ENCODE measurements around the gene GABRD. TPM values are rescaled to one million over a fixed set of nuclear protein-coding genes. Genes with fewer than 3 reads are reported as not detected.

The GABRD gene
- total RNA-seq, 2 donors from 2014 or later, result not detected

DNA sequence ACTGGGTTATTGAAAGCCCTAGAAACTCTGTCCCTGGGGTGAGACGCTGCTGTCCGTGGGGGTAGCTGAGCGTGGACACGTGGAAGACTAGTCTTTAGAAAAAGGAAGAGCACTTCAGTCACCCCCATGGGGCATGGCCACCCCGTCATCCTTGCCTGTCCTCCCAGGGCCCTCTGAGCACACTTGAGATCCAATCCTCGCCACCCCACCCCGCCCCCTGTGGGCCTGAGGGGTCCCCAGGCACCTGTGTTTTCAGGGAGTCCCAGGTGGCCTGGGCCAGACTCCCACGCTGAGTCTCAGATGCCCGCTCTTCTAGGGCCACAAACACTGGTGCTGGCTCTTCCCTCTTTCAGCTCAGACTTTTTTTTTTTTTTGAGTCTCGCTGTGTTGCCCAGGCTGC, 33.6 kb downstream of the GABRD start:
- peaks cover 0 to 23% of the 10 kb centered on the region in 2 donors for H3K4me1 ChIP-seq
- no peak overlapping the region for H3K4me3 ChIP-seq
- no peaks in the 10 kb centered on the region for H3K9me3 ChIP-seq
- H3K36me3 ChIP-seq, result no peaks in the 10 kb centered on the region
- no peaks in the 10 kb centered on the region for H3K27me3 ChIP-seq
- H3K27ac ChIP-seq, result no peak overlapping the region
- TF ChIP-seq, protein P1, sequence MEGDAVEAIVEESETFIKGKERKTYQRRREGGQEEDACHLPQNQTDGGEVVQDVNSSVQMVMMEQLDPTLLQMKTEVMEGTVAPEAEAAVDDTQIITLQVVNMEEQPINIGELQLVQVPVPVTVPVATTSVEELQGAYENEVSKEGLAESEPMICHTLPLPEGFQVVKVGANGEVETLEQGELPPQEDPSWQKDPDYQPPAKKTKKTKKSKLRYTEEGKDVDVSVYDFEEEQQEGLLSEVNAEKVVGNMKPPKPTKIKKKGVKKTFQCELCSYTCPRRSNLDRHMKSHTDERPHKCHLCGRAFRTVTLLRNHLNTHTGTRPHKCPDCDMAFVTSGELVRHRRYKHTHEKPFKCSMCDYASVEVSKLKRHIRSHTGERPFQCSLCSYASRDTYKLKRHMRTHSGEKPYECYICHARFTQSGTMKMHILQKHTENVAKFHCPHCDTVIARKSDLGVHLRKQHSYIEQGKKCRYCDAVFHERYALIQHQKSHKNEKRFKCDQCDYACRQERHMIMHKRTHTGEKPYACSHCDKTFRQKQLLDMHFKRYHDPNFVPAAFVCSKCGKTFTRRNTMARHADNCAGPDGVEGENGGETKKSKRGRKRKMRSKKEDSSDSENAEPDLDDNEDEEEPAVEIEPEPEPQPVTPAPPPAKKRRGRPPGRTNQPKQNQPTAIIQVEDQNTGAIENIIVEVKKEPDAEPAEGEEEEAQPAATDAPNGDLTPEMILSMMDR (IDR thresholded peaks at IDR 0.05), result no peak
- no peak for DNase-seq (ENCODE audit: low spot score)

DNA sequence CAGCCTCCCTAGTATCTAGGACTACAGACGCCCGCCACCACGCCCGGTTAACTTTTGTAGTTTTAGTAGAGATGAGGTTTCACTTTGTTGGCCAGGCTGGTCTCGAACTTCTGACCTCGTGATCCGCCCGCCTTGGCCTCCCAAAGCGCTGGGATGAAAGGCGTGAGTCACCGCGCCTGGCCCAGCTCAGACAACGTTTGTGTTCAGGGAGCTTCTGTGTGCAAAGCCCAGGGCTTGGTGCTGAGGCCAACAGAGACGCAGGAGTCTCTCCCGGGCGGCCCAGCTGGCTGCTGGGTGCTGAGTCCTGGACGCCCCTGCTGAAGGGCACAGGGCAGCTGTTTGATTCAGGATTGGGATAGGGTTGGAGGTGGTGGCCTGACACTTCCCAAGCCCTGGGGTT, 34.1 kb downstream of the GABRD start:
- no peaks in the 10 kb centered on the region for H3K27me3 ChIP-seq
- TF ChIP-seq, protein P1 (IDR thresholded peaks at IDR 0.05), result no peak
- no peak for DNase-seq (ENCODE audit: low spot score)

DNA sequence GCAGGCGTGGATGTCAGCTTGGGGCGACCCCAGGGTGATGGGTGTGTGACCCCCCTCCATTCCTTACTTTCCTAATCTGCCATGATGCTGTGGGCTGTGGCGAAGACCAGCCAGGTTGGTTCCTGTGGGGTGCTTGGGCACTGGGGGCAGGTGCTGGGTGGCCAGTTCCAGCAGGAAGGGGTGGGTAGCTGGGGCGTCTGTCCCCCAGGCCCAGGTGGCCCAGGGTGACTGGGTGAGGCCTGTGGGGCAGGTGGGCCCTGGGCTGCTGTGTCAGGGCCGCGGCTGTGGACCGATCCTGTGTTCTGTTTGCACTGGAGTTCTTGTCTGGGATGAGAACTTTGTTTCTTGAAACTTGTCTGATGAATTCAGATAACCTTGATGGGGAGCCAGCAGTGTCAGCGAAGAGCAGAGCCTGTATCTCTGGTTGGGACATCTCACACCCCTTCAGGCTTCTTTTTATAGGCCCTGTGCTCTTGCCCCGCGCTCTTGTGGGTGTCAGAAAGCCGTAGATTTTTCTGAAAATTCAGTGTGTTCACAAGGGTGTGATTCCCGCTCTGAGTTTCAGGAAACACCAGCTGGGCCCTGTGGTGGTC, 34.7 kb downstream of the GABRD start:
- DNase-seq (ENCODE audit: low spot score), result no peak
- Histone ChIP-seq H3K4me1 (peaks cover 0 to 23% of the 10 kb centered on the region in 2 donors), H3K27me3 (no peaks in the 10 kb centered on the region), H3K4me3 (no peak overlapping the region), H3K27ac (peak overlapping the region; percentile 77 to 79), H3K9me3 (no peaks in the 10 kb centered on the region), H3K36me3 (no peaks in the 10 kb centered on the region)
- TF ChIP-seq, protein P1 (IDR thresholded peaks at IDR 0.05), result no peak

More for the DNA sequence above, 34.1 kb downstream of the GABRD start:
- Histone ChIP-seq H3K36me3 (no peaks in the 10 kb centered on the region), H3K4me3 (no peak overlapping the region), H3K4me1 (peaks cover 0 to 23% of the 10 kb centered on the region in 2 donors), H3K9me3 (no peaks in the 10 kb centered on the region), H3K27ac (peak overlapping the region; percentile 77 to 79)

DNA sequence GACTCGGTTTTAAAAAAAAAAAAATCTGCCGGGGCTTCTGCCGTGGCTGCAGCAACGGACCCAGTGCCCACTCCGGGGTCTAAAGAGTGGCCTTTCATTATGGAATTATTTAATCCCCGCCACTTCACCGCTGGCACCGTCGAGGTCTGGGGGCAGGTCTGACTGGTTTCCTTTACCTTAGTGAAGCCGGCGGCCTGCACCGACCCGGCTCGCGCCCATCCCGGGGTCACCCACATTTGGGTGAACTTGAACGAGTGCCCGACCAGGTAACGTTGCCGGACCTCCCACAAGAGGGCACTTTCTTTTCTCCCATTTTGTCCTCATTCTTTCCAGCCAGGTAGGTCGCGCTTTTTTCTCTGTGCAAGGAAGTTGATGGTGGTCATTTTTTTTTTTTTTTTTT, 35.4 kb downstream of the GABRD start:
- Histone ChIP-seq H3K27ac (peak overlapping the region; percentile 77 to 79), H3K4me1 (peaks cover 0 to 20% of the 10 kb centered on the region in 2 donors), H3K4me3 (no peak overlapping the region), H3K36me3 (no peaks in the 10 kb centered on the region), H3K27me3 (no peaks in the 10 kb centered on the region), H3K9me3 (no peaks in the 10 kb centered on the region)
- no peak for DNase-seq (ENCODE audit: low spot score)
- TF ChIP-seq, protein P1 (IDR thresholded peaks at IDR 0.05), result no peak

DNA sequence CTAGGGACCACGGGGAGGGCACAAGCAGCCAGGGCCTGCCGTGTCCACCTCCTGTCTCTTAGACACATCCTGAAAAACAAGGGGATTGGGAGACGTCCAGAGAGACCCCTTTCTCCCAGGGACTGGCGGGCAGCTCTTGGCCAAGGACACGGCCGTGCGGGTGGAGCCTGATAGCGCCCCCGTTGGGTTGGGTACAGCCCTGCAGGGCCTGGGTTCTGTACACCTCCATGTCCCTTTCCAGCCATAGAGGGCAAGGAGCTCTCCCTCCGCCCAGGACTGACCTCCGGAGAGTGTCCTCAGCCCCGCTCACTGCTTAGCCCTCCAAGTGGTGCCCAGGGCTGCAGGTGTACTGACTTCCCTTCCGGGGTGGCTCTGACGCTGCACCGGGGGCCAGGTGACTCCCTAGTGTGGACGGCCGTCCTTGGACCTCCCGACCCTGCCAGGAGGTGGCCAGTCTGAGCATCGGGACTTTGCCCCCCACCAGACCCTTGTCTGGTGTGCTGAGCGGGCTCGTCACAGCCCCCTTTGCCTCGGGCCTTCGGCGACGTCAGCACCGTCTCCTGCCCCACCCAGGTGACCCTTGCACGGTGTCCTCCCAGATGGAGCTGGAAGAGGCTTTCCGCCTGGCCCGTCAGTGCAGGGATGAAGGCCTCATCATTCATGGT, 36.9 kb downstream of the GABRD start:
- no peak for DNase-seq (ENCODE audit: low spot score)

More for the DNA sequence above, 36.9 kb downstream of the GABRD start:
- TF ChIP-seq, protein P1 (IDR thresholded peaks at IDR 0.05), result no peak
- no peak overlapping the region for H3K27ac ChIP-seq
- H3K9me3 ChIP-seq, result no peaks in the 10 kb centered on the region
- H3K4me3 ChIP-seq, result no peak overlapping the region
- H3K4me1 ChIP-seq, result peaks cover 0 to 13% of the 10 kb centered on the region in 2 donors
- no peaks in the 10 kb centered on the region for H3K27me3 ChIP-seq
- H3K36me3 ChIP-seq, result no peaks in the 10 kb centered on the region
